GM13977 (cell line): ENCODE data around the gene KIAA1586.
A peak's percentile ranks its signal among the peaks of the same experiment; 100 is the strongest.
"Not testable (repeated sequence)": the region's sequence is repeated elsewhere in the genome, so short reads cannot be mapped to it uniquely, and the experiment has no call there.

Source experiments
- DNase-seq: peaks from one replicate; pipeline ENCODE4 v3.0.0; 2012; ENCODE audit warnings: low spot score
- in situ Hi-C: fragments of 300-500 bp; cut with MboI; formaldehyde crosslinking; loops from one replicate; pipeline ENCODE4 v1.12.0; 2022; ENCODE audit warnings: low sequenced_read_pairs, low pct_unique_long_range_greater_than_20kb, mixed read lengths, inconsistent platforms; ENCODE audit not compliant: unreplicated experiment
- TF ChIP-seq, protein P1 (sequence below): IDR thresholded peaks from 2 replicates; pipeline ENCODE4 v1.5.1; 2012; ENCODE audit warnings: mild to moderate bottlenecking, control low read depth; ENCODE audit not compliant: insufficient read depth; ENCODE audit errors: extremely low read depth, missing control alignments

KIAA1586 gene, protein sequence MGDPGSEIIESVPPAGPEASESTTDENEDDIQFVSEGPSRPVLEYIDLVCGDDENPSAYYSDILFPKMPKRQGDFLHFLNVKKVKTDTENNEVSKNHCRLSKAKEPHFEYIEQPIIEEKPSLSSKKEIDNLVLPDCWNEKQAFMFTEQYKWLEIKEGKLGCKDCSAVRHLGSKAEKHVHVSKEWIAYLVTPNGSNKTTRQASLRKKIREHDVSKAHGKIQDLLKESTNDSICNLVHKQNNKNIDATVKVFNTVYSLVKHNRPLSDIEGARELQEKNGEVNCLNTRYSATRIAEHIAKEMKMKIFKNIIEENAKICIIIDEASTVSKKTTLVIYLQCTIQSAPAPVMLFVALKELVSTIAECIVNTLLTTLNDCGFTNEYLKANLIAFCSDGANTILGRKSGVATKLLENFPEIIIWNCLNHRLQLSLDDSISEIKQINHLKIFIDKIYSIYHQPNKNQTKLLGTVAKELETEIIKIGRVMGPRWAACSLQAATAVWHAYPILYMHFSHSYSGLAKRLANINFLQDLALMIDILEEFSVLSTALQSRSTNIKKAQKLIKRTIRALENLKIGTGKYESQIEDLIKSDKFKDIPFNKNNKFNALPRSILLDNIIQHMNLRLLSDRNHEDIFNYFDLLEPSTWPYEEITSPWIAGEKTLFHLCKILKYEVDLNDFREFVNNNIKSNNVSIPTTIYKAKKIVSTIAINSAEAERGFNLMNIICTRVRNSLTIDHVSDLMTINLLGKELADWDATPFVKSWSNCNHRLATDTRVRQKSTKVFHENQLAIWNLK

DNA sequence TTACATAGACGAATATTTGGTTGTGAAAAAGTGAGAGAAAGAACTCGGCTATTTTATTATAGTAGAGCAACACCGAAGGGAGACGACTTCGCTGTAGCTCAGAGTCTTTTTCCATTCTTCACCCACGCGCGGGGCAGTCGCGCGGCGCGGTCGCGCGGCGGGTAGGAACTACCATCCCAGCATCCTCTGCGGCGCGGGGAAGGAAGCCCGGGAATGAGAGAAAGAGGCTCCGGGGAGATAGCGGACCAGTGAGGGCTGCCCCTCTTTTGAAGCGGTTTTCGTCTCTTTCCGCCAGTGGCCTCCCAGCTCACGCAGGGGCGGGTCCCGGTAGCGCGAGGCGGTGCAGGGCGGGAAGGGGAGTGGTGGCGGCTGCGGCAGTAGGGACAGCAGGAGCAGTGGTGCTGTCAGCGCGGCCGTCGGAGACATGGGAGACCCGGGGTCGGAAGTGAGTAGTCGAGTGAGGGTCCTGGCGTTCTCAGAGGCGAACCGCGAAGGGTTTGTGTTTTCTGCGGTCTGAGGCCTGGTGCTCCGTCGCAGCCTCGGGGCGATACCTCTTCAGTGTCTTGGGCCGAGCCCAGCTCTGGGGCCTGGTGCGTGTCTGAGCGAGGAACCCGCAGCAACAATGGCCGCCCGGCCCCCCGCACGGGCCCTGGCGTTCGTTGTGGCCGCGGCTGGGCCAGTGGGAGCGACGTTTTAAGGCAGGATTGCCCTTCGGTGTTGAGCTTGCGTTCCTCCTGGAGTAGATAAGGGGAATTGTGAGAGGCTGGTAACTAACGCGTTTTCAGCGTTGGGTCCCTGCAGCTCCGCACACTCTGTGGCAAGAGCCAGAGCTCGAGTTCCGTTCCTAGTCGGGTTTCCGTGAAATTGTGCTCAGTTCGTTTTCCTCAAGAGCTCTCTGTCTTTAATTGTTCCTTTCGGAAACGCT lies at the start of gene KIAA1586:
TSS of gene KIAA1586 (plus strand) at position 362 of the 925 bp plus-strand sequence. CDS start at position 425, 63 bp downstream.
- in situ Hi-C loops = not testable (repeated sequence)
- DNase-seq = peak; percentile 86

DNA sequence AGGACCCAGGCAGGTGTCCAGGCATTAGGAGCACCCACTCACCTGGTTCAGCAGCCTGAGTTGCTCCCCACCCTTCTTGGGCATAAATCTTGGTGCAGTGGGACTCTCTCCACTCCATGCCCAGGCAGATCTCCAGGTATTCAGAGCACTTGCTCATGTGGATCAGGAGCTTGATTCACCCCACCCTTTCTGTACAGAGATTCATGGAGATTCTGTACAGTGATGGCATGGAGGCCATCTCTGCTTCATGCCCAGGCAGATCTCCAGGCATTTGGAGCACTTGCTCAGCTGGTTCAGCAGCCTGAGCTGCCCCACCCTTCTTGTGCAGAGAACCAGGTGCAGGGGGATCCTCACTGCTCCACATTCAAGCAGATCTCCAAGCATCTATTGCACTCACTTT lies 47.4 kb upstream of the KIAA1586 start:
- in situ Hi-C loops = no loop called here
- TF ChIP-seq, protein P1, sequence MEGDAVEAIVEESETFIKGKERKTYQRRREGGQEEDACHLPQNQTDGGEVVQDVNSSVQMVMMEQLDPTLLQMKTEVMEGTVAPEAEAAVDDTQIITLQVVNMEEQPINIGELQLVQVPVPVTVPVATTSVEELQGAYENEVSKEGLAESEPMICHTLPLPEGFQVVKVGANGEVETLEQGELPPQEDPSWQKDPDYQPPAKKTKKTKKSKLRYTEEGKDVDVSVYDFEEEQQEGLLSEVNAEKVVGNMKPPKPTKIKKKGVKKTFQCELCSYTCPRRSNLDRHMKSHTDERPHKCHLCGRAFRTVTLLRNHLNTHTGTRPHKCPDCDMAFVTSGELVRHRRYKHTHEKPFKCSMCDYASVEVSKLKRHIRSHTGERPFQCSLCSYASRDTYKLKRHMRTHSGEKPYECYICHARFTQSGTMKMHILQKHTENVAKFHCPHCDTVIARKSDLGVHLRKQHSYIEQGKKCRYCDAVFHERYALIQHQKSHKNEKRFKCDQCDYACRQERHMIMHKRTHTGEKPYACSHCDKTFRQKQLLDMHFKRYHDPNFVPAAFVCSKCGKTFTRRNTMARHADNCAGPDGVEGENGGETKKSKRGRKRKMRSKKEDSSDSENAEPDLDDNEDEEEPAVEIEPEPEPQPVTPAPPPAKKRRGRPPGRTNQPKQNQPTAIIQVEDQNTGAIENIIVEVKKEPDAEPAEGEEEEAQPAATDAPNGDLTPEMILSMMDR = no peak
- DNase-seq = no peak

DNA sequence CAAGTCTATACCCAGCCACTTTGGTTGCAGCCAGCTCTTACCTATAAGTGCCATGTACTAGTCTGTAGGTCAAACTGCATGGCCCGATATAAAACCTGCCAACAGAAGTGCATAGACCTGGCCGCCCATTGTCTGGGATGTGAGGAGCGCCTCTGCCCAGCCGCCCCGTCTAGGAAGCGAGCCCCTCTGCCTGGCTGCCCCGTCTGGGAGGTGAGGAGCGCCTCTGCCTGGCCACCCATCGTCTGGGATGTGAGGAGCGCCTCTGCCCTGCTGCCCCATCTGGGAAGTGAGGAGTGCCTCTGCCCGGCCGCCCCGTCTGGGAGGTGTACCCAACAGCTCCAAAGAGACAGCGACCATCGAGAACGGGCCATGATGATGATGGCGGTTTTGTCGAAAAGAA lies 46.7 kb upstream of the KIAA1586 start:
- not testable (repeated sequence) for DNase-seq
- in situ Hi-C loops = loop anchor here (25.0 kb wide), 3 partner anchors 87 to 637 kb away; partner anchors contain the start of gene PRIM2

DNA sequence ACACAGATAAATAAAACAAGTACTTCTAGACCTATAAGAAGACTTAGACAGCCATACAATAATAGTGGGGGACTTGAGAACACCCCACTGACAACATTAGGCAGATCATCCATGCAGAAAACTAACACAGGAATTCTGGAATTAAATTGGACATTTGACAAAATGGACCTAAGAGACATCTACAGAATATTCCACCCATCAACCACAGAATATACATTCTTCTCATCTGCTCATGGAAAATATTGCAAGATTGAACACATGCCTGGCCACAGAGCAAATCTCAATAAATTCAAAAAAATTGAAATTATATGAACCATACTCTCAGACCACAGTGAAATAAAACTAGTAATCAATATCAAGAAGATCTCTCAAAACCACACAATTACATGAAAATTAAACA lies 44.3 kb upstream of the KIAA1586 start:
- DNase-seq = no peak
- TF ChIP-seq, protein P1 = no peak
- in situ Hi-C loops = loop anchor here (25.0 kb wide), 3 partner anchors 90 to 640 kb away; partner anchors contain the start of gene PRIM2

DNA sequence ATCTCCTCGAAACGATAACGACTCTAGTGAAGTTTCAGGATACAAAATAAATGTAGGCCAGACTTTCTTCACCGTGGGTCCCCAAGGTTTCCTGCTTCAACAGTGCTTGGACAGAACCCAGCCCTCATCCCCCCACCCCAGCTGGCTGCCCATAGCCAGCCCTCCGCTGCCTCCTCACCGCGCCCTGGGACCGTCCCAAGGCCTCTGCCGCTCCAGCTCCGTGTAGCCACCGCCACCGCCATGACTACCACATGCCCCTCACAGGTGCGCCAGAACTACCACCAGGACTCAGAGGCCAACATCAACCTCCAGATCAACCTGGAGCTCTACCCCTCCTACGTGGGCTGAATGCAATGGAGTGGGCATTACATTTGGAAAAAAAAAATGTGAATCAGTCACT lies 42.2 kb upstream of the KIAA1586 start:
- in situ Hi-C loops = loop anchor here (25.0 kb wide), 3 partner anchors 92 to 642 kb away; partner anchors contain the start of gene PRIM2
- TF ChIP-seq, protein P1 = no peak
- DNase-seq = no peak

DNA sequence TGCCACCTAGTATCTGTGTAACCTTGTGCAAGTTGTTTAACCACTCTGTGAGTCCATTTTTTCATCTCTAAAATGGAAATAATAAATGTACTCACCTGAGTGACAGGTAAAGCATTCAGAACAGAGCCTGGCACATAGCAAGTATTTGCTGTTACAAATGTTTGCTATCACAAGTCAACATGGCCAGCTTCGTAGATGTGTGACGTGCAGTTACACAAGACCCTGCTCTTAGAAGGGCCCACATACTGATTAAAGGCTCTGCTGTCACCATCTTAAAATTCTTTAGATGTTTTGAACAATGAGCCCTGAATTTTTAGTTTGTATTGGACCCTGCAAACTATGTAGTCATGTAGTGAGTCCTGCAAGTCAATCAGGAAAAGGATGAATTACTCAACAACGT lies 40.4 kb upstream of the KIAA1586 start:
- TF ChIP-seq, protein P1 = no peak
- DNase-seq = no peak
- in situ Hi-C loops = loop anchor here (25.0 kb wide), 3 partner anchors 94 to 644 kb away; partner anchors contain the start of gene PRIM2

DNA sequence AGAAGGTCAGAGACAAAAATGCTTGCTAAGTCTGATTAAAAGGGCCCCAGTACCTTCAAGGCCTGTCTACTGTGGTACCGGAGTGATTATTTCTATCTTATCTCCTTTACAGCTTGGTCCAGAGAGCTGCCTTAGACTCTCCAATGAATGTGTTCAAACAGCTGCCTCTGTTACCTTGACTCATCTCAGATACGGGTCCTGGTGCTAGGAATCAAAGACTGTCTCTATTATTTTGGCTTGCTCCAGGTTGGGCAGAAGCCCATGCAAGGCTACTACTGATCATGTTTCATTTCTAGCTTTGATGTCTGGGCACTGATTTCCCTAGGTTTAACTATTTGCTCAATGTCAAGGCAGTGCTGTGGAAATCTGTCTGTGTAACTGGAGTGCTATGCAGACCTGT lies 38.4 kb upstream of the KIAA1586 start:
- in situ Hi-C loops = loop anchor here (25.0 kb wide), 3 partner anchors 96 to 646 kb away; partner anchors contain the start of gene PRIM2
- DNase-seq = not testable (repeated sequence)
